Osteocyte (in vitro differentiated cells): ENCODE data around the gene CCNY. TPM values are rescaled to one million over a fixed set of nuclear protein-coding genes. Genes with fewer than 3 reads are reported as not detected.

Experiments
- DNase-seq: peaks from one replicate; pipeline ENCODE4 v3.0.0; 2021; ENCODE audit warnings: mixed read lengths; ENCODE audit not compliant: unreplicated experiment; ENCODE audit errors: extremely low spot score
- H3K27ac Mint-ChIP-seq: one replicate; pipeline ENCODE4 v1.8.0; 2021; ENCODE audit warnings: mild to moderate bottlenecking, mixed read lengths; ENCODE audit not compliant: unreplicated experiment
- H3K27me3 Mint-ChIP-seq: one replicate; pipeline ENCODE4 v1.8.0; 2021; ENCODE audit warnings: mixed read lengths; ENCODE audit not compliant: unreplicated experiment
- H3K36me3 Mint-ChIP-seq: one replicate; pipeline ENCODE4 v1.8.0; 2021; ENCODE audit warnings: mixed read lengths; ENCODE audit not compliant: unreplicated experiment
- H3K4me1 Mint-ChIP-seq: one replicate; pipeline ENCODE4 v1.8.0; 2021; ENCODE audit warnings: mixed read lengths; ENCODE audit not compliant: unreplicated experiment
- H3K4me3 Mint-ChIP-seq: one replicate; pipeline ENCODE4 v1.8.0; 2021; ENCODE audit warnings: mild to moderate bottlenecking, moderate library complexity, mixed read lengths; ENCODE audit not compliant: unreplicated experiment
- H3K9me3 Mint-ChIP-seq: one replicate; pipeline ENCODE4 v1.8.0; 2021; ENCODE audit warnings: mixed read lengths; ENCODE audit not compliant: unreplicated experiment
- CTCF ChIP-seq: fragments of 200-600 bp; sonication (generic); IDR thresholded peaks from 2 replicates; pipeline ENCODE4 v1.5.0; 2021; ENCODE audit warnings: antibody characterized with exemption, mild to moderate bottlenecking, moderate library complexity
- total RNA-seq: library from RNA; stranded (reverse); gene quantifications from 2 replicates; pipeline ENCODE4 v1.2.1, GENCODE V29; 2021

CCNY gene
- total RNA-seq, 1 donor from 2014 or later: 76.4 TPM

- H3K27me3 Mint-ChIP-seq: no peaks in the 10 kb centered on the region
- no peak for DNase-seq
- no peak overlapping the region for H3K4me3 Mint-ChIP-seq
- no peaks in the 10 kb centered on the region for H3K9me3 Mint-ChIP-seq
- H3K27ac Mint-ChIP-seq: no peak overlapping the region
- H3K4me1 Mint-ChIP-seq: no peaks in the 10 kb centered on the region
- no peak for TF ChIP-seq CTCF
- no peaks in the 10 kb centered on the region for H3K36me3 Mint-ChIP-seq
Measured at GRCh38 chr10:35581655-35582054, 245.3 kb downstream of the CCNY start.

GRCh38 chr10:35584946-35585345, 248.6 kb downstream of the CCNY start:
- no peaks in the 10 kb centered on the region for H3K27me3 Mint-ChIP-seq
- H3K9me3 Mint-ChIP-seq: no peaks in the 10 kb centered on the region
- H3K36me3 Mint-ChIP-seq: no peaks in the 10 kb centered on the region
- TF ChIP-seq CTCF: no peak
- no peak overlapping the region for H3K4me3 Mint-ChIP-seq
- H3K4me1 Mint-ChIP-seq: no peaks in the 10 kb centered on the region
- no peak for DNase-seq
- H3K27ac Mint-ChIP-seq: no peak overlapping the region

GRCh38 chr10:35585356-35585755, 249.0 kb downstream of the CCNY start:
- H3K9me3 Mint-ChIP-seq: no peaks in the 10 kb centered on the region
- no peak overlapping the region for H3K4me3 Mint-ChIP-seq
- H3K36me3 Mint-ChIP-seq: no peaks in the 10 kb centered on the region
- TF ChIP-seq CTCF: no peak
- DNase-seq: no peak
- no peak overlapping the region for H3K27ac Mint-ChIP-seq
- no peaks in the 10 kb centered on the region for H3K4me1 Mint-ChIP-seq
- H3K27me3 Mint-ChIP-seq: no peaks in the 10 kb centered on the region

GRCh38 chr10:35585903-35586535, 249.7 kb downstream of the CCNY start:
- Mint-ChIP-seq H3K4me3 (no peak overlapping the region), H3K27ac (no peak overlapping the region), H3K4me1 (no peaks in the 10 kb centered on the region), H3K27me3 (peaks cover 2% of the 10 kb centered on the region), H3K36me3 (no peaks in the 10 kb centered on the region), H3K9me3 (peaks cover 3% of the 10 kb centered on the region)
- DNase-seq: no peak
- TF ChIP-seq CTCF: no peak

- Mint-ChIP-seq H3K4me3 (no peak overlapping the region), H3K4me1 (no peaks in the 10 kb centered on the region), H3K27ac (no peak overlapping the region), H3K9me3 (peaks cover 13% of the 10 kb centered on the region), H3K36me3 (no peaks in the 10 kb centered on the region), H3K27me3 (peaks cover 4% of the 10 kb centered on the region)
- TF ChIP-seq CTCF: no peak
- DNase-seq: no peak
Measured at GRCh38 chr10:35588836-35589235, 252.5 kb downstream of the CCNY start.
